ENCODE measurements around the gene CMTM7. TPM values are rescaled to one million over a fixed set of nuclear protein-coding genes. Genes with fewer than 3 reads are reported as not detected.
A peak's percentile ranks its signal among the peaks of the same experiment; 100 is the strongest.

Gene CMTM7
- total RNA-seq, 1 donor from 2014 or later = 24.6 TPM

DNA sequence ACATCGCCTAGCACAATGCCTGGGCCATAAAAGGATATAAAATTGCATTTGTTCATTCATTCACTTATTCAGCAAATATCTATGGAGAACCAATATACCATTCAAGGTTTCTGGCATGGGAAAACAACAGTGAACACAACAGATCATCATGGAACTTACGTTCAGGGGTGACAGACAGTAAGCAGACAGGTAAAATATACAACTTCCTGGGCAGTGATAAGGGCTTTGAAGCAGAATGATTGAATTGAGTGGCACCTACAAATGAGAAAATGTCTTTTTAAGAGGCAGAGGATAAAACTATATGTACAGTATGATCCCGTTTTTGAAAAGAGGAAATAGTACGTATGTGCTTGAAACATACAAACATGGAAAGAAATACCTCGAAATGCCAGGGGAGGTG is 39.2 kb downstream of the CMTM7 start:
- DNase-seq (ENCODE audit: low spot score, unreplicated experiment) = no peak
- Mint-ChIP-seq H3K4me3 (ENCODE audit: low read depth) (no peak overlapping the region), H3K27me3 (no peaks in the 10 kb centered on the region), H3K9me3 (ENCODE audit: low read depth) (no peaks in the 10 kb centered on the region), H3K36me3 (ENCODE audit: insufficient read depth) (no peaks in the 10 kb centered on the region), H3K4me1 (ENCODE audit: low read depth) (no peaks in the 10 kb centered on the region), H3K27ac (no peak overlapping the region)
- TF ChIP-seq, protein P1, sequence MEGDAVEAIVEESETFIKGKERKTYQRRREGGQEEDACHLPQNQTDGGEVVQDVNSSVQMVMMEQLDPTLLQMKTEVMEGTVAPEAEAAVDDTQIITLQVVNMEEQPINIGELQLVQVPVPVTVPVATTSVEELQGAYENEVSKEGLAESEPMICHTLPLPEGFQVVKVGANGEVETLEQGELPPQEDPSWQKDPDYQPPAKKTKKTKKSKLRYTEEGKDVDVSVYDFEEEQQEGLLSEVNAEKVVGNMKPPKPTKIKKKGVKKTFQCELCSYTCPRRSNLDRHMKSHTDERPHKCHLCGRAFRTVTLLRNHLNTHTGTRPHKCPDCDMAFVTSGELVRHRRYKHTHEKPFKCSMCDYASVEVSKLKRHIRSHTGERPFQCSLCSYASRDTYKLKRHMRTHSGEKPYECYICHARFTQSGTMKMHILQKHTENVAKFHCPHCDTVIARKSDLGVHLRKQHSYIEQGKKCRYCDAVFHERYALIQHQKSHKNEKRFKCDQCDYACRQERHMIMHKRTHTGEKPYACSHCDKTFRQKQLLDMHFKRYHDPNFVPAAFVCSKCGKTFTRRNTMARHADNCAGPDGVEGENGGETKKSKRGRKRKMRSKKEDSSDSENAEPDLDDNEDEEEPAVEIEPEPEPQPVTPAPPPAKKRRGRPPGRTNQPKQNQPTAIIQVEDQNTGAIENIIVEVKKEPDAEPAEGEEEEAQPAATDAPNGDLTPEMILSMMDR (IDR thresholded peaks at IDR 0.05; ENCODE audit: unreplicated experiment) = no peak

DNA sequence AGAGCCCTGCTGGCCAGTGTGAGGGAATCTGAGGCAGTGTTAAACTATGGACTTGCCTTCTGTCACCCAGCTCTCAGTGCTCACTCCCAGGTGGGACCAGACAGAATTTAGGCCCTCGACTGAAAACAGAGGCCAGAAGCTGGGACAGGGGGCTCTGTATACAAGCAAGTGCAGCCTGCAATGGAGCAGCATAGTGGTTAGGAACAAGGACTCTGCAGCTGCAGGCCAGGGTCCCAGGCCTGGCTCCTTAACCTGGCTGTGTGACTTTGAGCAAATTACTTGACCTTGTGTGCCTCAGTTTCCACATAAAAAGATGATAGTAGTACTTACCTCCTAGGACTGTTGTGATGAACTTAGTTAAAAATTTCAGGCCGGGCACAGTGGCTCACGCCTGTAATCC is 39.8 kb downstream of the CMTM7 start:
- DNase-seq (ENCODE audit: low spot score, unreplicated experiment) = no peak
- H3K4me1 Mint-ChIP-seq (ENCODE audit: low read depth) = no peaks in the 10 kb centered on the region
- no peaks in the 10 kb centered on the region for H3K27me3 Mint-ChIP-seq
- H3K27ac Mint-ChIP-seq = no peak overlapping the region
- no peaks in the 10 kb centered on the region for H3K9me3 Mint-ChIP-seq (ENCODE audit: low read depth)
- TF ChIP-seq, protein P1 (IDR thresholded peaks at IDR 0.05; ENCODE audit: unreplicated experiment) = no peak
- no peak overlapping the region for H3K4me3 Mint-ChIP-seq (ENCODE audit: low read depth)
- no peaks in the 10 kb centered on the region for H3K36me3 Mint-ChIP-seq (ENCODE audit: insufficient read depth)

DNA sequence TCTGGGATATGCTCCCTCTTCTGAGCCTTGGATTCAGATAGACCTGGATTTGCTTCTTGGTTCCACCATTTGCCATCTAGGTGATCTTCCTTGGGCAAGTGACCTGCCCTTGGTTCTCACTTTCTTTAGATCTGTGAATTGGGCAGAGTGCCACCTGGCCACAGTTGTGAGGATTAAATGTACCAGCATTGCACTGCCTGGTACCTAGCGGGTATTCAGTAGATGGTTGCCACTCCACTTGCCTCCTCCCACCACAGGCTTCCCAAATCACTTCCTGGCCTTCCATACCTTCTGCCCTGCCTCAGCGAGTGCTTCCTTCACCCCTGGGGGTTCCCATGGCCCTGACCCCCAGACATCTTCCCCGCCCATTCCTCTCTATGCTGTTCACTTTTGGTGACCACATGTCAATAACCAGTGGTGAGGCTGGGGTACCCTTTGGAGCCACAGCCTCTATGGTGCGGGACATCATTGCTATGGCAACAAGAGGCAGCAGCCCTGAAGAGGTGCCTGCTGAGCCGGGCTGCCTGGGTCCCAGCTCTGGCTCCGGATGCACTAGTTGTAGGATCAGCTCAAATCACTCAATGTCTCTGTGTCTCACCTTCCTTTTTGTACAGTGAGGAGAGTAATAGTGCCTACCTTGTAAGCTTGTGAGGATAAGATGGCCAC is 40.5 kb downstream of the CMTM7 start:
- no peak for DNase-seq (ENCODE audit: low spot score, unreplicated experiment)
- no peaks in the 10 kb centered on the region for H3K9me3 Mint-ChIP-seq (ENCODE audit: low read depth)
- no peaks in the 10 kb centered on the region for H3K4me1 Mint-ChIP-seq (ENCODE audit: low read depth)
- H3K27ac Mint-ChIP-seq = no peak overlapping the region
- TF ChIP-seq, protein P1 (IDR thresholded peaks at IDR 0.05; ENCODE audit: unreplicated experiment) = no peak
- H3K4me3 Mint-ChIP-seq (ENCODE audit: low read depth) = no peak overlapping the region
- no peaks in the 10 kb centered on the region for H3K36me3 Mint-ChIP-seq (ENCODE audit: insufficient read depth)
- H3K27me3 Mint-ChIP-seq = no peaks in the 10 kb centered on the region

DNA sequence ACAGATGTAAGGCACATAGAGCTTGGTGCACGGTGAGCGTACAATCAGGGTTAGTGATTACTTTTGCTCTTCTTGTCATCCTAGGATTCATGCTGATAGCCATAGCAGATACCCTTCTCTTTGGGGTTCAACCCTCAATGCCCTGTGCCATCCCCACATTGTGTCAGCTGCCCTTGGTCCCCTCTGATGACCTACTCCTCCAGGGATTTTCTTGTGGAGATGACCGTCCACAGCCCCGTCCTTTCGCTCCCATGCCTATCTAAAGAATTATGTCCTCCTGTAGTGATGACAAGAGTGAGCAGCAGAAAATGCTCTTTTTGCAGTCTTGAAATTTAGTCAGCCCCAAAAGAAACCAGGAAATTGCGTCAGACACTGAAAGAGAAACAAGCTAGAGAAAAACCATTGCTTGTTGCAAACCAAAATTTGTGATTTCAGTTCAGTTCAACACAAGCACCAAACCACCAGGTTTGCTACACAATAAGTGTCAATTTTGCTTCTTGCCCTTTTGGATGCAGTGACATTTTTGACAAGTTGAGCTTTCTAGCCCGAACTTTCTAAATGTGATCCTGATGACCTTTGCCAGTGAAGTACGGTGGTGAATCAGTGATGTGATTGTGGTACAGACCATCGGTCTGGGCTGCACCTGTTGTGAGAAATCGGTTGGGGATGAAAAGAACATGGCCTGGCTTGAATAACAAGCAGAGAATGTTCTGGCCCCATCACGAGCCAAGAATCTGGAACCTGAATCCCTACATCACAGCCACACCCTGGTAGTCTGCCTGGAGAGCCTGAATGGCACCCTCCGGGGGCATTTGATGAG is 41.3 kb downstream of the CMTM7 start:
- H3K36me3 Mint-ChIP-seq (ENCODE audit: insufficient read depth) = no peaks in the 10 kb centered on the region
- no peaks in the 10 kb centered on the region for H3K9me3 Mint-ChIP-seq (ENCODE audit: low read depth)
- peak overlapping the region; percentile 7 for H3K27ac Mint-ChIP-seq
- H3K4me1 Mint-ChIP-seq (ENCODE audit: low read depth) = no peaks in the 10 kb centered on the region
- H3K4me3 Mint-ChIP-seq (ENCODE audit: low read depth) = no peak overlapping the region
- TF ChIP-seq, protein P1 (IDR thresholded peaks at IDR 0.05; ENCODE audit: unreplicated experiment) = no peak
- no peaks in the 10 kb centered on the region for H3K27me3 Mint-ChIP-seq
- DNase-seq (ENCODE audit: low spot score, unreplicated experiment) = no peak

DNA sequence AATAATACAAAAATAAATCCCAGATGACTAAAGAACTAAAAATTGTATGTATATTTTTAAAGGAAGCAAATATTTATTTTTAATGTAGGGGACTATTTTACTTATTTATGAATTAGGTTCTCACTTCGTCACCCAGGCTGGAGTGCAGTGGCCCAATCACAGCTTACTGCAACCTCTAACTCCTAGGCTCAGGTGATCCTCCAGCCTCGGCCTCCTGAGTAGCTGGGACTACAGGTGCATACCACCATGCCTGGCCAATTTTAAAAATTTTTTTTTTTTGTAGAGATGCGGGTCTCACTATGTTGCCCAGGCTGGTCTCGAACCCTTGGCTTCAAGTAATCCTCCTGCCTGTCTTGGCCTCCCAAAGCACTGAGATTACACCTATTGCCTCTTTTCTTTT is 42.6 kb downstream of the CMTM7 start:
- Mint-ChIP-seq H3K36me3 (ENCODE audit: insufficient read depth) (no peaks in the 10 kb centered on the region), H3K9me3 (ENCODE audit: low read depth) (no peaks in the 10 kb centered on the region), H3K27me3 (no peaks in the 10 kb centered on the region), H3K27ac (no peak overlapping the region), H3K4me3 (ENCODE audit: low read depth) (no peak overlapping the region), H3K4me1 (ENCODE audit: low read depth) (no peaks in the 10 kb centered on the region)
- TF ChIP-seq, protein P1 (IDR thresholded peaks at IDR 0.05; ENCODE audit: unreplicated experiment) = no peak
- DNase-seq (ENCODE audit: low spot score, unreplicated experiment) = no peak
